Panc1 (cell line): ENCODE data around the gene RNF182.

Experiments used
- POLR2AphosphoS5 ChIP-seq: IDR thresholded peaks from 2 replicates; pipeline ENCODE4 v1.6.1; 2012; ENCODE audit warnings: mild to moderate bottlenecking, low read depth, low read length, moderate library complexity
- TF ChIP-seq, protein P1 (sequence below): fragments of 450-650 bp; IDR thresholded peaks from 2 replicates; pipeline ENCODE4 v1.5.1; 2017; ENCODE audit warnings: mild to moderate bottlenecking
- TF ChIP-seq, protein P2 (sequence below), 2 experiments: IDR thresholded peaks; 2 replicates each; pipeline ENCODE4 v1.6.1; 2011 to 2012; ENCODE audit warnings: low read depth in 2 of 2, control low read depth in 1 of 2, low read length in 1 of 2, mild to moderate bottlenecking in 1 of 2, moderate library complexity in 1 of 2; ENCODE audit not compliant: insufficient read depth in 1 of 2

DNA sequence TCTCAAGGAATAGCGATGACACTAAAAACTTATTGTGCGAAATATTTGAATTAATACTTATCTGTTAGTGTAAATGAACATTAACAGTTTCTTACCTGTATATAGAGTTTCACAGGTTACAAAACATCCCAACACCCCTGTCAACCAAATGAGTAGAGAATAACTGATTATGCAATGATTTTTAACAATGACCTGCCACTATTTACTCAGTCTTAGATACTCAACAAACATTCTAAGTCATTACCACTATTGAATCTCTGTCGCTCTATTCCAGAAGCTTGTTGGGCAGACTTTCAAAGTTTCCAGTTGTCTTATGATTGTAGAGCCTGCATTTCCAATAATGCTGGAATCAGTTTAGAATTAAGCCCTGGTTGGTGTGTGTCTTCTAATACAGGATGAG lies 85.5 kb downstream of the RNF182 start:
- TF ChIP-seq, protein P1, sequence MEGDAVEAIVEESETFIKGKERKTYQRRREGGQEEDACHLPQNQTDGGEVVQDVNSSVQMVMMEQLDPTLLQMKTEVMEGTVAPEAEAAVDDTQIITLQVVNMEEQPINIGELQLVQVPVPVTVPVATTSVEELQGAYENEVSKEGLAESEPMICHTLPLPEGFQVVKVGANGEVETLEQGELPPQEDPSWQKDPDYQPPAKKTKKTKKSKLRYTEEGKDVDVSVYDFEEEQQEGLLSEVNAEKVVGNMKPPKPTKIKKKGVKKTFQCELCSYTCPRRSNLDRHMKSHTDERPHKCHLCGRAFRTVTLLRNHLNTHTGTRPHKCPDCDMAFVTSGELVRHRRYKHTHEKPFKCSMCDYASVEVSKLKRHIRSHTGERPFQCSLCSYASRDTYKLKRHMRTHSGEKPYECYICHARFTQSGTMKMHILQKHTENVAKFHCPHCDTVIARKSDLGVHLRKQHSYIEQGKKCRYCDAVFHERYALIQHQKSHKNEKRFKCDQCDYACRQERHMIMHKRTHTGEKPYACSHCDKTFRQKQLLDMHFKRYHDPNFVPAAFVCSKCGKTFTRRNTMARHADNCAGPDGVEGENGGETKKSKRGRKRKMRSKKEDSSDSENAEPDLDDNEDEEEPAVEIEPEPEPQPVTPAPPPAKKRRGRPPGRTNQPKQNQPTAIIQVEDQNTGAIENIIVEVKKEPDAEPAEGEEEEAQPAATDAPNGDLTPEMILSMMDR: no peak
- TF ChIP-seq, protein P2, sequence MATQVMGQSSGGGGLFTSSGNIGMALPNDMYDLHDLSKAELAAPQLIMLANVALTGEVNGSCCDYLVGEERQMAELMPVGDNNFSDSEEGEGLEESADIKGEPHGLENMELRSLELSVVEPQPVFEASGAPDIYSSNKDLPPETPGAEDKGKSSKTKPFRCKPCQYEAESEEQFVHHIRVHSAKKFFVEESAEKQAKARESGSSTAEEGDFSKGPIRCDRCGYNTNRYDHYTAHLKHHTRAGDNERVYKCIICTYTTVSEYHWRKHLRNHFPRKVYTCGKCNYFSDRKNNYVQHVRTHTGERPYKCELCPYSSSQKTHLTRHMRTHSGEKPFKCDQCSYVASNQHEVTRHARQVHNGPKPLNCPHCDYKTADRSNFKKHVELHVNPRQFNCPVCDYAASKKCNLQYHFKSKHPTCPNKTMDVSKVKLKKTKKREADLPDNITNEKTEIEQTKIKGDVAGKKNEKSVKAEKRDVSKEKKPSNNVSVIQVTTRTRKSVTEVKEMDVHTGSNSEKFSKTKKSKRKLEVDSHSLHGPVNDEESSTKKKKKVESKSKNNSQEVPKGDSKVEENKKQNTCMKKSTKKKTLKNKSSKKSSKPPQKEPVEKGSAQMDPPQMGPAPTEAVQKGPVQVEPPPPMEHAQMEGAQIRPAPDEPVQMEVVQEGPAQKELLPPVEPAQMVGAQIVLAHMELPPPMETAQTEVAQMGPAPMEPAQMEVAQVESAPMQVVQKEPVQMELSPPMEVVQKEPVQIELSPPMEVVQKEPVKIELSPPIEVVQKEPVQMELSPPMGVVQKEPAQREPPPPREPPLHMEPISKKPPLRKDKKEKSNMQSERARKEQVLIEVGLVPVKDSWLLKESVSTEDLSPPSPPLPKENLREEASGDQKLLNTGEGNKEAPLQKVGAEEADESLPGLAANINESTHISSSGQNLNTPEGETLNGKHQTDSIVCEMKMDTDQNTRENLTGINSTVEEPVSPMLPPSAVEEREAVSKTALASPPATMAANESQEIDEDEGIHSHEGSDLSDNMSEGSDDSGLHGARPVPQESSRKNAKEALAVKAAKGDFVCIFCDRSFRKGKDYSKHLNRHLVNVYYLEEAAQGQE (IDR thresholded peaks at IDR 0.05; ENCODE audit: insufficient read depth in 1 of 2, low read depth in 2 of 2, low read length in 1 of 2): no peak
- no peak for TF ChIP-seq POLR2AphosphoS5
